PFSK-1 (cell line): Measurements from ENCODE around the gene APEH.

Experiments used
- FOXP2 ChIP-seq: optimal IDR thresholded peaks from 2 replicates; pipeline ENCODE3; 2011; ENCODE audit warnings: borderline replicate concordance, control low read depth, inconsistent platforms; ENCODE audit not compliant: insufficient read depth; ENCODE audit errors: extremely low read length, extremely low read depth
- POLR2AphosphoS5 ChIP-seq: IDR thresholded peaks from 2 replicates; pipeline ENCODE4 v1.6.1; 2012; ENCODE audit warnings: low read depth, mild to moderate bottlenecking, control low read depth, low read length, moderate library complexity
- SIN3A ChIP-seq: IDR thresholded peaks from 2 replicates; pipeline ENCODE4 v1.6.1; 2012; ENCODE audit warnings: mild to moderate bottlenecking, low read length, moderate library complexity, borderline replicate concordance; ENCODE audit not compliant: insufficient read depth
- TAF1 ChIP-seq: IDR thresholded peaks from 2 replicates; pipeline ENCODE4 v1.6.1; 2012; ENCODE audit warnings: low read length, control low read depth, borderline replicate concordance; ENCODE audit not compliant: insufficient read depth
- TF ChIP-seq, protein P1 (sequence below), 2 experiments: IDR thresholded peaks; 2 replicates each; pipeline versions ENCODE4 v1.6.1 to v1.8.0; 2011 to 2012; ENCODE audit warnings: low read depth in 2 of 2, low read length in 2 of 2, control low read depth in 1 of 2, inconsistent platforms in 1 of 2, mild to moderate bottlenecking in 1 of 2, moderate library complexity in 1 of 2; ENCODE audit not compliant: insufficient read depth in 1 of 2

Gene APEH

GRCh38 chr3:49716691-49717210 lies 42.6 kb downstream of the APEH start:
- TF ChIP-seq SIN3A, result no peak
- no peak for TF ChIP-seq POLR2AphosphoS5
- no peak for TF ChIP-seq FOXP2
- TF ChIP-seq TAF1, result no peak
- TF ChIP-seq, protein P1, sequence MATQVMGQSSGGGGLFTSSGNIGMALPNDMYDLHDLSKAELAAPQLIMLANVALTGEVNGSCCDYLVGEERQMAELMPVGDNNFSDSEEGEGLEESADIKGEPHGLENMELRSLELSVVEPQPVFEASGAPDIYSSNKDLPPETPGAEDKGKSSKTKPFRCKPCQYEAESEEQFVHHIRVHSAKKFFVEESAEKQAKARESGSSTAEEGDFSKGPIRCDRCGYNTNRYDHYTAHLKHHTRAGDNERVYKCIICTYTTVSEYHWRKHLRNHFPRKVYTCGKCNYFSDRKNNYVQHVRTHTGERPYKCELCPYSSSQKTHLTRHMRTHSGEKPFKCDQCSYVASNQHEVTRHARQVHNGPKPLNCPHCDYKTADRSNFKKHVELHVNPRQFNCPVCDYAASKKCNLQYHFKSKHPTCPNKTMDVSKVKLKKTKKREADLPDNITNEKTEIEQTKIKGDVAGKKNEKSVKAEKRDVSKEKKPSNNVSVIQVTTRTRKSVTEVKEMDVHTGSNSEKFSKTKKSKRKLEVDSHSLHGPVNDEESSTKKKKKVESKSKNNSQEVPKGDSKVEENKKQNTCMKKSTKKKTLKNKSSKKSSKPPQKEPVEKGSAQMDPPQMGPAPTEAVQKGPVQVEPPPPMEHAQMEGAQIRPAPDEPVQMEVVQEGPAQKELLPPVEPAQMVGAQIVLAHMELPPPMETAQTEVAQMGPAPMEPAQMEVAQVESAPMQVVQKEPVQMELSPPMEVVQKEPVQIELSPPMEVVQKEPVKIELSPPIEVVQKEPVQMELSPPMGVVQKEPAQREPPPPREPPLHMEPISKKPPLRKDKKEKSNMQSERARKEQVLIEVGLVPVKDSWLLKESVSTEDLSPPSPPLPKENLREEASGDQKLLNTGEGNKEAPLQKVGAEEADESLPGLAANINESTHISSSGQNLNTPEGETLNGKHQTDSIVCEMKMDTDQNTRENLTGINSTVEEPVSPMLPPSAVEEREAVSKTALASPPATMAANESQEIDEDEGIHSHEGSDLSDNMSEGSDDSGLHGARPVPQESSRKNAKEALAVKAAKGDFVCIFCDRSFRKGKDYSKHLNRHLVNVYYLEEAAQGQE (IDR thresholded peaks at IDR 0.05; ENCODE audit: insufficient read depth in 1 of 2, low read depth in 2 of 2, low read length in 2 of 2), result no peak

- TF ChIP-seq SIN3A, result no peak
- TF ChIP-seq, protein P1 (IDR thresholded peaks at IDR 0.05; ENCODE audit: insufficient read depth in 1 of 2, low read depth in 2 of 2, low read length in 2 of 2), result no peak
- no peak; the same call in 1 of the 2 replicates for TF ChIP-seq POLR2AphosphoS5
- TF ChIP-seq FOXP2, result no peak
- TF ChIP-seq TAF1, result no peak
Observed at GRCh38 chr3:49717211-49717958, 43.2 kb downstream of the APEH start.

DNA sequence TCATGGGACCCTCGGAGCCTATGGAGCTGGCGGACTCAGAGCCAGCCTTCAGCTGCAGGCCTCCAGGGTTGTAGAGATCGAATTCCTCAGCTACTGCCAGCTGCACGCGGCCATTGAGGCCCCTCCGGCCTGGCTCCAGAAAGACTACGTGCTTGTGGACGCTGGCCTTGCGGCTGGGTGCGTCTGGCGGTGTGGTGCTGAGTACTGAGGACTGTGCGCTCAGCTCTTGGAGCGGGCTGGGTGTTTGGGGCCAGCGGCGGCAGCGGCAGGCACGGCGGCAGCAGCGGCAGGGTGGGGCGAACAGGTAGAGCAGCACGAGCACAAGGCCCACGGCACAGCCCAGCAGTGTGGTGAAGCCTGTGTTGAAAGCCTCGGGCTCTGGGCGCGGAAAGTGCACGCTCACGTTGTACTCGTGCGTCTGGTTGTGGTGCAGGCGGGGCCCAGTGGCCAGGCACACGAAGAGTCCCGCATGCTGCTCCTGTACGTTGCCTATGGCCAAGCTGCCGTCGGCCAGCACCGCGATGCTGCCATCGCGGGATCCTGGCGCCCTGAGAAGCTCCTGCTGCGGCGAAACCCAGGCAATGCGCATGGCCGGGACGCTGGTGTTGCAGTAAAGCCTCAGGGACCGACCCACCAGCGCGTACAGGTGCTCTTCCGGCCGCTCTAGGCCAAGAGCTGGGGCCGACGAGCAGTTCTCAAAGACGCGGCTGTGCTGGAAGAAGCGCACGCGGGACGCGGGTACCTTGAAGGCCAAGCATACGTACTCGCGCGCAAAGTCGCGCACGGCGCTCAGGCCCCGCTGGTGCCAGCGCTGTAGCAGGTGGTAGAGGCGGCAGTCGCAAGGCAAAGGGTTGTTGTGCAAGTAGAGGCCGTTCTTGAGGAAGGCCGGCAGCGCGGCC lies 44.1 kb downstream of the APEH start:
- TF ChIP-seq SIN3A (no peak), POLR2AphosphoS5 (no peak), TAF1 (no peak), FOXP2 (no peak)
- TF ChIP-seq, protein P1 (IDR thresholded peaks at IDR 0.05; ENCODE audit: insufficient read depth in 1 of 2, low read depth in 2 of 2, low read length in 2 of 2), result no peak

GRCh38 chr3:49718858-49719213 lies 44.7 kb downstream of the APEH start:
- TF ChIP-seq SIN3A, result no peak
- TF ChIP-seq FOXP2, result no peak
- no peak for TF ChIP-seq TAF1
- TF ChIP-seq, protein P1 (IDR thresholded peaks at IDR 0.05; ENCODE audit: insufficient read depth in 1 of 2, low read depth in 2 of 2, low read length in 2 of 2), result no peak
- no peak for TF ChIP-seq POLR2AphosphoS5
